ENCODE data around the gene EVC2.
"Not testable (repeated sequence)": the region's sequence is repeated elsewhere in the genome, so short reads cannot be mapped to it uniquely, and the experiment has no call there.

The EVC2 gene

DNA sequence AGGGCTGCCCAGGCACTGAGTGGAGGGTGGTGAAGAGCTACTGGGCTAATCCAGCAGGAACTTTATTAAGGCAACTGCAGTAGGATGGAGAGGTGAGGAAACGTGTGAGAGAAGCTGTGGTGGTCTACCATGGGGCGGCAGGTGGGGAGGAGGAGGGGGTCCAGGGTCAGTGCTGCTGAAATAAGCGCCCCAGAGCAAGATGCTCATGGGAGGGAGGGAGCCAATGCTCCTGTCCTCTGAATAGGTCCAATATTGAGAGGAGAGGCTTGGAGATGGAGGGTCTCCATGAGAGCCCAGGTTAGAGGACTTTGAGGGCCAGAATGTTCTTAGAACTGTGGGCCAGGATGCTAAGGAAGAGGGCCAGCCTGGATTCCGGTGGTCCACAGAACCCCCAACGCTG is 37.9 kb upstream of the EVC2 start:
- no peak for DNase-seq

DNA sequence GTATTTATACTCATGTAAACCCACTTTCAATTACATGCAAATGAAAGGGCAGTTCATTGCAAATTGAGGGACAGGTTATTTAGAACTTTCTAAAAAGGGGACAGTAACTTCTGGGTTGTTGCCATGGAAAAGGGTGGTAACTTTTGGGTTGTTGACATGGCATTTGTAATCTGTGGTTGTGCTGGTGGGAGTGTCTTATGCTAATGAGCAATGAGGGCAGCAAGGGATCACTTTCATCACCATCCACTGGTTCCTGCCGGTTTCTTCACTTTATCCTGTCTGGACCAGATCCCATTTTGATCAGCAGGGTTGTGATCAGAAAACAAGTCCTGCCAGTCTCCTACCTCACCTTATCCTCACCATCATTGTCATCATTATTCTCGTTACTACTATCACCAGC is 34.6 kb upstream of the EVC2 start:
- DNase-seq = no peak

DNA sequence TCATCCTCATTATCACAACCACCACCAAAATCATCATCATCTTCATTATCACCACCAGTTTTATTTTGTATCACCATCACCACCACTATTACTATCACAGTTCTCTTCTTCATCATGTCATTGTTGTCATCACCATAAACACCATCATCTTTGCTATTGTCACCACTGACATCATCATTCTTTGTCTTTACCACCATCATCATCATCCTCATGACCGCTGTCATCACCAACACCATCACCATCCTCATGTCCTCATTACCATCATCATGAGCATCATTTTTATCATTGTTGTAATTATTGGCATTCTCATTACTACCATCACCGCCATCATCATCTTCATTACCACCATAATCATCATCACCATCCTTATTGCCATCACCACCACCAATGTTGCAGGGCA is 34.0 kb upstream of the EVC2 start:
- no peak for DNase-seq

DNA sequence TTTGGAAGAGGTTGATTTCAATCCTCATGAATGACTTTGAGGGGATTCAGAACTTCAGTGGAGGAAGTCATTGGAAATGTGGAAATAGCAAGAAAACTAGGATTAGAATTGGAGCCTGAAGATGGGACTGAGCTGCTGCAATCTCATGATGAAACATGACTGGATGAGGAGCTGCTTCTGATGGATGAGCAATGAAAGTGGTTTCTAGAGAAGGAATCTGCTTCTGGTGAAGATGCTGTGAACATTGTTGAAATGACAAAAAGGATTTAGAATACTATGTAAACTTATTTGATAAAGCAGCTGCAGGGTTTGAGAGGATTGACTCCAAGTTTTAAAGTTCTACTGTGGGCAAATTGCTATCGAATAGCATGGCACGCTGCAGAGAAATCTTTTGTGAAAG is 29.7 kb upstream of the EVC2 start:
- DNase-seq = no peak

DNA sequence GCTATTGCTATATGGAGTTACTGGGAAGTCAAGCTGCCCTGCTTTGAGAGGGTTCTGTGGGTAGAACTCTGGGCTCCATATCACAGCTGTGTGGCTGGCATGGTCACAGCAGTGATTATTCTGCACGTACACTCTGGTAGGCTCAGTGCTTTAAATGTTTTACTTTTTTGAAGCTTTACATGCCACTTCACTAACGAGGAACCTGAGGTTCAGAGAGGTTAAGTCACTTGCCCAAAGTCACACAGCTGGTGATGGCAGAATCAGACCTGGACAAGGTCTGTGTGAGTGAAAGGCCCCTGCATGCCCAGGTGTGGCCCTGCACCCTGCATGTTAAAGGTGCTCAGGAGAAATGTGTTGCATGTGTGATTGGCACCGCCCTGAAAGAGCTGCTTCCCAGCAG is 27.1 kb upstream of the EVC2 start:
- DNase-seq = no peak

DNA sequence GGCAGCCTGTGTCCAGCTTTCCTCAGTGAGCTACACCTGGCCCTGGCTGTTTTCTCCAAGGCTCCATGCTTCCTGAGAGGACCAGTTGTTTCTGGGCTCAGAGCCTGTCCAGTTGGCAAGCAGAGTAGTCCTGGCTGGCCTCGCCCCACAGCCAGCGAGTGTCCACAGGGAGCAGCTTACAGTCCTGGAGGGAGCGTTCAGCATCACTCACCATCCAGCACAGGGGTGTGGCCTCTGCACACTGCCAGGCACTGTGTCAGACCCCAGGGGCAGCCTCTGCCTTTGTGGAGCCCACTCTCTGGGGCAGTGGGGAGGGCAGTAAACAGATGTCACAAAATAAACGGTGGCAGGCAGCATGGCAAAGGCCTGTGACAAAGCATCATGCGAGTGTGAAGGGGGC is 26.5 kb upstream of the EVC2 start:
- no peak for DNase-seq

DNA sequence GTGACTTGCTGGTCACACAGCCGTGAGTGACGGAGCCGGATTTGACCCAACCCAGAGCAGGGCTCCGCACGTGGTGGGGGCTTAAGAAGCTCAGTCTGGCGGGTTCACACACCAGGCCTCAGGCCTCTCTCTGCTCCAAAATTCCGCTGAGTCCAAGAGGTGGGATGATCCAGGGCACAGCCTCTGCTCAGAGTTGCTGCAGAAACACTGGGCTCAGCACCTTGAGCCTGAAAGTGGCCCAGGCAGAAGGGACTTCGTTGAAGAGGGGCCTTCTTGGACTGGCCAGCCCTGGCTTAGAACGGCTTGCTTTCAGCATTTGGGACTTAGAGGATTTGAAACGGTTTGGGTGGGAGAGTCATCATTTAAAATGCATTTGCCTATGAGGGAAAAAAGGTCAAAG is 23.8 kb upstream of the EVC2 start:
- no peak for DNase-seq

DNA sequence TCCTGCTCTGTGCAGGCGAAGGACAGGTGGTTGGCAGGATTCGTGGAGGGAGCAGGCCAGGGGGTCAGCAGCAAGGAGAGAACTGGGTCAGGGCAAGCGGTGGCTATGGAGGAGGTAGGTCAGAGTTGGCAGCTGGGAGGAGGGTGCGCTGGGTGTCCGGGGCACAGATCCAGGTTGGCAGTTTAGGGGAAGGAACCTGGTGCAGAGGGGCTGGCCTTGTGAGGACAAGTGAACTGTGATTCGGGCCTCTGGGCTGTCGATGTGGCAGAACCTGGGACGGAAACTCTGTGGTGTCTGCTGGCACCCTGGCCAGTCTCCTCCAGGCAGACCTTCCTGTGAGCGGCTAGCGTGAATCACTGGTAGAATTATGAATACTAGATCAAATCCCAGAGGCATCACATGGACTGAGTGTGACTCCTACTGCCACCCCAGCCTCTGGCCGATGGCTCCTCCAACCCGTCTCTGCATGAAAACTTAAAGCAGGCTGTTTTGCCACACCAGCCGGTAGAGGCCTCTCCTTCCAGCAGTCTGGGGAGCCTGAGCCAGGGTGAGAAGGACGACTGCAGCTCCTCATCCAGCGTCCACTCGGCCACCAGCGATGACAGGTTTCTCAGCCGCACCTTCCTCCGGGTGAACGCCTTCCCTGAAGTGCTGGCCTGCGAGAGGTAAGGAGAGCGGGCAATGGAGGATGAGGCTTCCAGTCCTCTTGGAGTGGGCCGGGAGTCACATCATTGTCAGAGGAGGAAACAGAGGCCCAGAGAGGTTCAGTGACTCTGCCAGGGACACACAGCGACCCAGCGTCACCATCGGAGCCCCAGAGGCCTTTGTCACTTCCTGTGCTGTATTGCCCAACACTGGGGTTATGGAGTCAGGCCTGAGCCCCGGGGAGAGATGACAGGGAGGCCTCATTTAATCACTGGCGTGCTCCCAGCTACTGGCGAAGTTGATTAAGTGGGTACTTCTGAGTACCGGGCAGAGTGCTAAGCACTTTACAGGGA is 22.9 kb upstream of the EVC2 start:
- DNase-seq = no peak

DNA sequence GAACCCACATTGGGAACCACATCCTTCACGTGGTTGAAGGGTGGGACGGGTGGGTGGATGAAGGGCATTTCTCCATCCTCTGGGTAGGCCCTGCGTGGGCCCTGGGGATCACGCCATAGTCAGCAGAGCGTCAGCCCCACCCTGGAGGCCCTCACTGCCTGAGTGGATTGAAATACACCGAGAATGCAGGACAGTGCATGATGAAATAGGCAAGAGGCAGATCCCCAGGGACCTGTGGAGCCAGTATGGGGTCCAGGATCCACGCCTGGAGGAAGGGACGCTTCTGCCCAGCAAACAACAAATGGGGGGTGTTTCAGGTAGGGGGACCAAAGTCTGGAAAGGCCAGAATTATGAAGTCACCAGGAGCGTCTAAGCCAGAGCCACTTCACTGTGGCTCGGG is 22.1 kb upstream of the EVC2 start:
- DNase-seq = no peak

DNA sequence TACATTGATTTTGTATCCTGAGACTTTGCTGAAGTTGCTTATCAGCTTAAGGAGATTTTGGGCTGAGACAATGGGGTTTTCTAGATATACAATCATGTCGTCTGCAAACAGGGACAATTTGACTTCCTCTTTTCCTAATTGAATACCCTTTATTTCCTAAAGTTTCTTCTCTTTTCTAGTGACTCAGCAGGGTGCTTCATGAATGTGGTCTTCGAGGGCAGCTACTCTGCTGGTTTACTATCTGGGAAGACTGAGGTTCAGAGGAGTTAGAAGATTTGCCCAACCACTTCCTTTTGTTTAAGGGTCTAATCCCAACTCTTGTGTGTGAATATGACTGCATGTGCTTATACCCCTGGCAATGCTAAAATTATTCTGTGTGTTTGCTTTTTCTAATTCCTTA is 20.1 kb upstream of the EVC2 start:
- DNase-seq = not testable (repeated sequence)

DNA sequence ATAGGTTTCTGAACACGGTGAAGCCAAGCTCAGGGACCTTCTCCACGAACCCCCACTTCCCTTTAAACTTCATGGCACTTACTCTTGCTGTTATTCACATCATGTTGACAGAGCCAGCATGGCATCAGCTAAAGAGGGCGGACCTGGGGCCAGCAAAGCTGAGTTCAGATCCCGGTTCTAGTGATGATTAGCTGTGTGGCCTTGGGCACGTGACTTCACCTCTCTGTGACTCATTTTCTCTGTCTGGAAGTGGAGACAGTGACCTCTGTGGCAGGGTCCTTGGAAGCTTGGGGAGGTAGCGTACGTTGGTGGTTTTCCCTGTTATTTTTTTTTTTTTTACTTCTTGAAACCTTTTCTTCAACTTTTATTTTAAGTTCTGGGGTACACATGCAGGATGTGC is 16.0 kb upstream of the EVC2 start:
- no peak for DNase-seq

DNA sequence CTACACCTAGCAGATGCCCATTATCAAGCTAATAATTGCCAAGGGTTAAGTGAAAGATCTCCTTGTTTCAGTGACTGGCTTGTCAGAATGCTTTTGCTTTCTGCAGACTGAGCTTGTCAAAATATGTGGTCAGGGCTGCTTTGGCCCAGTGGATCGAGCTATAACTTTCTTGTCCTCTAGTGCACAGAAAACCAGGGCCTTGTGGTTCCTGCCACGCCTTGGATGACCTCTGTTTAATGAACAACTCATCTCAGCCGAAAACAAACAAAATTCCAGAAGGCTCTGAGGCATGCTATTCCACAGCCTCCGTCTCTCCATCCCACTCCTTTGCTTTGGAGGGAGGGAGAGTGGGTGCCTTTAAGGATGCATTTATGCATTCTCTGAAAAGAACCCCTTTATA is 14.0 kb upstream of the EVC2 start:
- DNase-seq = no peak

DNA sequence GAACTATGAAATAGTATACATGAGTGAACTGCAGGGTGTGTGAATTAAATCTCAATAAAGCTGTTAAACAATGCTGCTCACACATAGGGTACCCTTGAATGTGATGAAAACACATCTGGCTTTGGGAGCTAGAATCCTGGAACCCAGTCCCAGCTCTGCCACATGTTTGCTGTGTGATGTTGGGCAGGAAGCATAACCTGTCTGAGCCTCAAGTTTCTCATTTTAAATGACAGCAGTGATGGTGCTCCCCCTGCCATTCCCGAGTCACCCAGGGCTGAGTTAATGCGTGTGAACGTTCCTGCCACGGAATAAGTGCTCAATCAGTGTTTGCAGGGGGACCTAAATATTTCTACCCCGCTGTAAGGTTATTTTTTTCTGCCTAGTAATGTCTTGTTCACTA is 13.6 kb upstream of the EVC2 start:
- no peak for DNase-seq

DNA sequence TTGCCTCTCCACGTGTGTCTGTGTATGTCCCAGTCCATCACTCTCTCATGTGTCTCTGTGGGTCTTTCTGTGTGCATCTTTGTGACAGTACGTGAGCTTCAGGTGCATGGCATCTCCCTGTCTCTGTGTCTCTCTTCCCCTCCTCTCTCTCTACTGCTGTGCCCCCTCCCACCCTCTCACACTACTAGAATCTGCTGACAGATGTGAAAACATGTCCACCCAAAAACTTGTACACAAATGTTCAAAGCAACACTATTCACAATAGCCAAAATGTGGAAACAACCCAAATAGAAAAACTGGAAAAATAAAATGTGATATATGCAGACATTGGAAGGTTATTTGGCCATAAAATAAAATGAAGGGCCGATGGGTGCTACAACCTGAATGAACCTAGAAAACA is 12.6 kb upstream of the EVC2 start:
- no peak for DNase-seq

DNA sequence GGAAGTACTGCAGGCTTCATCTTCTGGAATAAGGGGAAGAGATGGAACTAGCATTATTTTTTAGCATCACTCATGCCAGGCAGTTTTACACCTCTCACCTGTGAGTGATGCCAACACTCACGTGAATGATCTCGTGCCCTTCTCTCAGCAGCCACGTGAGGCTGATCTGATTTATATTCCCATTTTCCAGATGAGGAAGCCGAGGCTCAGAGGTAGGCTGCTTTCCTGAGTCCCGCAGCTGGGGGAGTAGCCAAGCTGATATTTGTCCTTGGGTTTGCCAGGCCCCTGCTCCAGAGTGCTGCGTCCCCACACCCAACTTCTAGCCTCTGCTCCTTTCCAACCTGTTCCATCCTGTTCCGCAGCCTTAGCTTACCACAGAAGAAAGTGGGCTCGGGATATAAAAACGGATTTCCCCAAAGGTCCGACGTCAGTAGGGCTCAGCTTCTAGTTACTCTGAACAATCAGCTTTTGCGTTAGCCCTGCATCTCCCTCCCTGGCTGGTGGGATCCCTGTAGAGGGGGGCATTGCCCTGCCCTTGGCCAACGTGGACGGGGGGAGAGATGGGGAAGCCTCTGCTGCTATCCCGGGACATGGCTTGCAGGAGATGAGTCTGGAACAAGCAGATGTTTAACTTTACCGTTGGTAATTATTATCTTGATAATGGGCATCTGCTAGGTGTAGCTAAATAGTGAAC is 11.9 kb upstream of the EVC2 start:
- DNase-seq = no peak

DNA sequence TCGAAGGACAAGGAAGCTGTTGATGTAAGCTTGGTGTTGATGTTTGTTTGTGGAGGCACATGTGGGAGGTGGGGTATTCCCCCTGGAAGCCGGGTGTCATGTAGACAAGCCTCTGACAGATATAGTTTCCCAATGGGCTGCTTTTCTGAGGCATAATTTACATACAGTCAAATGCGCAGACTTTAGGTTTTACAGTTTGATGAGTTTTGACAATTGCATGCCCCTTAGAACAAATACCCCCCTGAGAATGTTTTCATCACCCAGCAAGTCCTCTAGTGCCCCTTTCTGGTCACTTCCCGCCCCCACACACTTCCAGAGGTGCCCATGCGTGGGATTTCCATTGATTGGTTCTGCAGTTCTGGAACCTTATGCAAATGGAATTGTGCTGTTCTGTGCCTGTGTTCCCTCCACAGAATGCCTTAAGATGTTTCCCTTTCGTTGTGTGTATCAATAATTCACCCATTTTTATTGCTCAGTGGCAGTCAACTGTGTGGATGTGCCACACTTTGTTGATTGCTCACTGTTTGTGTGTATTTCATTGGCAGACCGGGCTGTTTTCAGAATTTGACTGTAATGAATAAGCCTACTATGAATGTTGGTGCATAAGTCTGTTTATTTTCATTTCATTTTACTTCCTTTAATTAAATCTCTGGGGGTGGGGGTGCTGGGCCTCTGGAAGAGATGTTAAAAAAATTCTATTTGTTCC is 11.1 kb upstream of the EVC2 start:
- no peak for DNase-seq

DNA sequence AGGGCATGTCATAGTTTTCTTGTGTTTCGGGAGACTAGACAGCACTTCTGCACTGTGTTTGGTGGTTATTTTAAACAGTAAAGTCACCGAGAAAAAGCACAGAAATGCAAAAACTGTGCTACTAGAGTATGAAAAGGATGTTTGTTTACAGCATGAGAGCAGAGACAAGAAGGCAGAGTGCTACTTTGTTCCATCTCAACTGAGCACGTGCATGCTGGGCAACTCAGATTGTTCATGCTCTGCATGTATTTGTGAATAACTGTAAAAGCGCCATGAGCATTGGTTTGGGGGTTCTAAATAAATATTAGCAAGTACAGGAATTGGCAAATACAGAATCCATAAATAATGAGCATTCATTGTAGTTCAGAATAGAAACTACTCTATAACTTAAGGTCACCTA is 10.1 kb upstream of the EVC2 start:
- DNase-seq = no peak

DNA sequence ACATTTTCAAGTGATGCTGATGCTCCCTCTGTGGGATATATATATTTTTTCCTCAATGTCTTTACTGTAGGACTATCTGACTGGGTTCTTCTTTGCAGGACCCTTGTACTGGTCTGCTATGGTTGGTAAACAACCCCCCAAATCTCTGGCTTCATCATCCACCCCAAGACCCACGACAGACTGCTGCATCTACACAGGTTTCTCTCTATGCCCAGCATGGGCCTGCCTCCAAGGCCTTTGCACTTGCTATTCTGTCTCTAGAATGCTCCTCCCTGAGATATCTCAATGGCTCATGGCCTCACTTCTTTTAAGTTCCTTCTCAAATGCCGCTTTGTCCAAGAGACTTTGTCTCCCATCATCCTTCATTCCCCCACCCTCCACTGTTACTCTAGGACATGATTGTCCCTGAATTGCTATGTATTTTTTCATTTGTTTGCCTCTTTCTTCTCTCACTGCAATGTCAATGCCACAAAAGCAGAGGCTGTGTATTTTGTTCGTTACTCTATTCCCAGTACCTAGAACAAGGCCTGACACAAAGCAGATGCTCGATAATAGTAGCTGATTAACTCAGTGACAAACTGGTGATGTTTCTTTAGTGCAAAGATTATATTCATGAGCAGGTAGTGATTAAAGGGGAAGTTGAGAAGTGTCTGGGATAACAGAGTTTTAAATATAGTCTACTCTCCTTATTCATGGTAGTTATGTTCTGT is 9.2 kb upstream of the EVC2 start:
- DNase-seq = no peak

DNA sequence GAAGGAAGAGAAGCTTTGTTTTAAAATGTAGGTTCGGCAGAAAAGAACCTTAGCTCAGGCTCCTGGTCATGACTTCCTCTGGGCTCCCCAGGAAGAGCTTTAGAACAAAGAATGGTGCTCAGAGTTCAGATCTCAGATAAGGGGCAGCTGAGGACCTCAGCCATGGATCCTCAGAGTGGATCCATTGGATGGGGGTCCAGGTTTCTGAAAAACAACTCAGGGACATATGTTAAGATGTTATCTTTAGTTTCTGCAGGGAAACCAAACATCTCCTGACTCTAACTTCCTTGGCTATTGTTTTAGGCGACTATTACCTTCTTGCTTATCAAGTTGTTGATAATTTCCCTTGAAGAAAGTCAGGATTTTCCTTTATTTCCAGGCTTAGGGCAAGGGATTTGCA is 8.0 kb upstream of the EVC2 start:
- DNase-seq = no peak

DNA sequence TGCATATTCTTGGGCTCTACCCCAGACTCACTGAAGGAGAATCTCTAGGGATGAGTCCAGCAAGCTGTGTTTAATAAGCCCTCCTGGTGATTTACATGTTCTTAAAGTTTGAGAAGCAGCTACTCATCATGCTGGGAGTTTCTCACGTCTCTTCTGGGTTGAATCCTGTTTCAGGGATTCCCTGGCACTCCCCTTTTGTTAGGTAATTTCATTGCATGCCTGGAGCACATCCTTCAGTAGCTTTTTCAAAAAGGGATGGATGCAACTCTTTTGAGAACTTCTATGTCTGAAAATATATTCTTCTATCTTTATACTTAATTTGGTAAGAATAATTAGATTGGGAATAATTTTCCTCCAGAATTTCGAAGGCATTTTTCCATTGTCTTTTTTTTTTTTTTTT is 7.0 kb upstream of the EVC2 start:
- no peak for DNase-seq

DNA sequence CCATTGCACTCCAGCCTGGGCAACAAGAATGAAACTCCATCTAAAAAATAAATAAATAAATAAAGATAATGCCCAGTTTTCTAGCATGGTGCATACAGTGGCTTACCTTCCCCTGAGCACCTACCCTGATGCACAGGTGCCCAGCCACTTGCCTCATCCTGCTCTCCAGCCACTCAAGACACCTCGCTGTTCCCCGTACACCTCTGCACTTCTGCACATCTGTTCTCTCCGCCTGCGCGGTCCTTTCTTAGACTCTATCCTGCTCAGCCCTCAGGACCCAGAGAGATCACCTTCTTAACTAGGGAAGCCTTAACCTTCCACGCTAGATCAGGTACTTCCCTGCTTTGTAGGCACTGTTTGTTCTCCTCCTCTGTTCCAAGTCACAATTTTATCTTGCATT is 5.5 kb upstream of the EVC2 start:
- no peak for DNase-seq

DNA sequence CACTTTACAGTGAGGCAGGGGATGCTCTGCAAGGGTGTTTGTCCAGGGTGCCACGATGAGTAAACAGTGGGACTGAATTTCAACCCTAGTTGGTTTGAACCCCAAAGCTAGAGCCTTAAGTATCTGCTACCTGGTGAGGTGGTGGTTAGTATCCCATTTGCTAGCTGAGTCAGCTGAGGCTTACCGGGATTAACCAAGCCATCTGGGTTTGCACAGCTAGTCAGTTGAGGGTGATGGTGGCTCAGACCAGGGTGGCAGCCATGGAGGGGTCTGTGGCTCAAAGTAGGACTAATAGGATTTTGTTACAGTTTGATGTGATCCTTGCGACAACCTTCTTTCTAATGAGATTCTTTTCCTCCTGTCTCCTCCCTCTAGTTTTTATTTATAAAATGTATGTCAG is 4.6 kb upstream of the EVC2 start:
- DNase-seq = no peak

DNA sequence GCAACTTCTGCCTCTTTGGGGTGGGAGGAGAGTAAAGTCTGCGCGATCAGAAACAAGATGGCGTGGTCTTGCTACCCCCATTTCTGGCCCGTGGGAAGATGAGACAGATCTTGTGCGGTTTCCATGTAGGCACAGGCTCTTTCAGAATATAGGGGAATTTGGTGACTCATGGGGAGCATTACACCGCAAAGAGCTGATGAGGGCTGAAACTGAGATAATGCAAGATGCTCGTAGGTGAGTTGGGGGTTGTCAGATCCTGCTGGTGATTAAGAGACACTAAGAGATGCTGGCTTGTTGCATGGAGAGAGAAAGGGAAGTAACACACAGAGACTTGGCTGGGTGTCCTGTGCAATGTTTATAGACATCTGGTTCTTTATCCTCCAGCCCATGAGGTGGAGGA is 4.2 kb upstream of the EVC2 start:
- DNase-seq = no peak

All from activated CD8-positive, alpha-beta memory T cell treated with anti-CD3 and anti-CD28 coated beads, Interleukin-2, amount 50 U/mL, for 4 hours (primary cell).